PC-9 (cell line): ENCODE data around the gene ZNF286A. TPM values are rescaled to one million over a fixed set of nuclear protein-coding genes. Genes with fewer than 3 reads are reported as not detected.
"Not testable (repeated sequence)": the region's sequence is repeated elsewhere in the genome, so short reads cannot be mapped to it uniquely, and the experiment has no call there.

Experiments used
- Bru-seq: library from RNA; stranded (reverse); fragments of 400-500 nt; gene quantifications from one replicate; lab custom pipeline; 2021; lab: Mats Ljungman, UMichigan
- BruChase-seq, 2 experiments: library from RNA; stranded (reverse); fragments of 400-500 nt; gene quantifications; one replicate each; lab custom pipeline; 2021; lab: Mats Ljungman, UMichigan
- BruUV-seq: library from RNA; stranded (reverse); fragments of 400-500 nt; replicated peaks from 2 replicates; lab custom pipeline; 2021; lab: Mats Ljungman, UMichigan
- CTCF ChIA-PET: fragments of 300-600 bp; sonication (Branson Sonifier 250); formaldehyde crosslinking; loops from one replicate; lab custom pipeline; 2022; ENCODE audit warnings: antibody characterized with exemption; lab: Charles Lee
- POLR2A ChIA-PET: fragments of 300-600 bp; sonication (Branson Sonifier 250); formaldehyde crosslinking; loops from one replicate; lab custom pipeline; 2022; ENCODE audit warnings: antibody characterized with exemption; ENCODE audit not compliant: unreplicated experiment; lab: Charles Lee
- DNase-seq, 2 experiments: peaks; one replicate each; pipeline versions ENCODE4 v3.0.0 to v3.0.0-alpha.2; 2015 to 2022; ENCODE audit warnings: mixed read lengths in 1 of 2
- H2AFZ ChIP-seq: fragments of 200-600 bp; sonication (generic); 2 replicates; pipeline ENCODE4 v1.8.1; 2017; ENCODE audit warnings: antibody characterized with exemption
- H3F3A ChIP-seq: fragments of 200-600 bp; sonication (generic); 2 replicates; pipeline ENCODE4 v1.8.1; 2017; ENCODE audit warnings: antibody characterized with exemption, mild to moderate bottlenecking, low read depth; ENCODE audit not compliant: insufficient read depth
- H3K27ac ChIP-seq: fragments of 200-600 bp; sonication (generic); 2 replicates; pipeline ENCODE4 v1.6.1; 2016; ENCODE audit warnings: mixed run types
- H3K27me3 ChIP-seq: fragments of 200-600 bp; sonication (generic); 2 replicates; pipeline ENCODE4 v1.6.1; 2016; ENCODE audit warnings: low read depth, mixed run types; ENCODE audit not compliant: insufficient read depth
- H3K36me3 ChIP-seq: fragments of 200-600 bp; sonication (generic); 2 replicates; pipeline ENCODE4 v1.6.1; 2016; ENCODE audit warnings: low read depth, mixed run types
- H3K4me1 ChIP-seq: fragments of 200-600 bp; sonication (generic); replicated peaks from 2 replicates; pipeline ENCODE4 v1.6.1; 2016; ENCODE audit warnings: mixed run types; ENCODE audit not compliant: insufficient read depth
- H3K4me2 ChIP-seq: fragments of 200-600 bp; sonication (generic); 2 replicates; pipeline ENCODE4 v1.6.1; 2017; ENCODE audit warnings: mixed run types
- H3K4me3 ChIP-seq: fragments of 200-600 bp; sonication (generic); 2 replicates; pipeline ENCODE4 v1.6.1; 2016; ENCODE audit warnings: mixed run types
- H3K79me2 ChIP-seq: fragments of 200-600 bp; sonication (generic); 2 replicates; pipeline ENCODE4 v1.6.1; 2017; ENCODE audit warnings: low read depth, mixed run types
- H3K9me2 ChIP-seq: fragments of 200-600 bp; sonication (generic); 2 replicates; pipeline ENCODE4 v1.8.1; 2017; ENCODE audit warnings: mild to moderate bottlenecking; ENCODE audit not compliant: insufficient read depth
- H3K9me3 ChIP-seq: fragments of 200-600 bp; sonication (generic); 2 replicates; pipeline ENCODE4 v1.8.1; 2016; ENCODE audit warnings: low read depth; ENCODE audit not compliant: insufficient read depth
- H4K20me1 ChIP-seq: fragments of 200-600 bp; sonication (generic); 2 replicates; pipeline ENCODE4 v1.8.1; 2017; ENCODE audit not compliant: insufficient read depth
- EZH2 ChIP-seq: fragments of 200-600 bp; sonication (generic); IDR thresholded peaks from 2 replicates; pipeline ENCODE4 v1.8.0; 2017; ENCODE audit warnings: antibody characterized with exemption, low read depth
- intact Hi-C: fragments of 100-400 bp; cut with micrococcal nuclease; formaldehyde crosslinking; loops from one replicate; pipeline ENCODE4 v1.10.0; 2022; ENCODE audit not compliant: unreplicated experiment
- long read RNA-seq: library from polyadenylated mRNA; stranded (forward); transcript quantifications from one replicate; pipeline ENCODE4 v2.0.0, GENCODE V29; 2022
- total RNA-seq: library from RNA; stranded (reverse); gene quantifications from 2 replicates; pipeline ENCODE4 v1.2.3, GENCODE V29; 2021
- TF ChIP-seq, protein P1 (sequence below): fragments of 200-600 bp; sonication (generic); conservative IDR thresholded peaks from 2 replicates; pipeline ENCODE4 v1.6.1; 2017; ENCODE audit warnings: mixed run types, antibody characterized with exemption, mild to moderate bottlenecking, moderate library complexity

ZNF286A gene
- total RNA-seq = 65.9 and 66.1 TPM in 2 replicates
- percentile 93 among the genes with signal in this experiment for Bru-seq, nascent RNA
- BruChase-seq, experiment 1, labeled RNA remaining after a 2-hour chase = percentile 99 among the genes with signal in this experiment
- percentile 97 among the genes with signal in this experiment for BruChase-seq, experiment 2, labeled RNA remaining after a 6-hour chase
- long read RNA-seq, full-length matches to known transcripts = 14 of 23 reads
- long read RNA-seq, partial matches to known transcripts = 9 of 23 reads
- long read RNA-seq, other reads (novel, unspliced or antisense) = 0 of 23 reads

- H3K4me1 ChIP-seq, H3K27ac ChIP-seq, H4K20me1 ChIP-seq, H3K36me3 ChIP-seq, H3K9me2 ChIP-seq, H3K79me2 ChIP-seq, H3F3A ChIP-seq, H3K9me3 ChIP-seq, CTCF ChIA-PET, H3K27me3 ChIP-seq, BruUV-seq: not testable (repeated sequence)
- Histone ChIP-seq H2AFZ (peak within 1 kb of the TSS; percentile 43; the same call in 1 of the 2 replicates), H3K4me2 (peak within 1 kb of the TSS; percentile 72), H3K4me3 (peak within 1 kb of the TSS; percentile 54)
- DNase-seq = peak; percentile 94 to 99
- POLR2A ChIA-PET = interaction anchor here (0.6 to 1.7 kb wide), 5 partner anchors 40 to 464 kb away, joined by 3 to 13 read pairs (median 7); no protein-coding TSS in a partner anchor
- intact Hi-C loops = loop anchor here (5.0 kb wide), 1 partner anchor 42 kb away; no protein-coding TSS in a partner anchor
Observed at GRCh38 chr17:15699413-15699924, at the start of gene ZNF286A. Gene ZNF286A (plus strand): TSS chr17:15699752. CDS start chr17:15700330, 578 bp downstream.

DNA sequence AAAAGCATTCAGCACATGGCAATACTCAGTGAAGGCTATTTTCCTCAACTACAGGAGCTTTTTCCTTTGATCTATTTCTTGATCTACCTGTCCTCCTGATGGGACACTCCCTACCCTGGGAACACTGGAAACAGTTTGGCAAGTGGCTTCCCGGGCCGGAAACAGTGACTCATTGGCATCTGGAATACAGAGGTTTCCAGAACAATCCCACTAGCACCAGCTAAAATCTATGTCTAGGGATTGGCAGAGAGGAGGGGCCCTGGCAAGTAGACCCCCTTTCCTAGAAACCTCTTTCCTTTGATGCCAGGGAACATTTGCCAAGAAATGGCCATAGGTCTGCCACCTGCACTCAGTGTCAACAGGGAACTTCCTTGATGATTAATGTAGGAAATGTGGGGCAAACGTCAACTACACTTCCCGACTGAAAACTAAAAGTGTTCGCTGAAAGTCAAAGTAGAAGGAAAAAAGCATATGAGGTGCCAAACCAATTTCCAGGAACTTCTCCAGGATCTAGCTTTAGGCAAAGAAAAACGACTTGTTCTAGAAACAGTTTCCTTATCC, 49.6 kb upstream of the ZNF286A start:
- H3K9me2 ChIP-seq = no peaks in the 10 kb centered on the region
- intact Hi-C loops = loop anchor here (2.0 to 10.0 kb wide), 6 partner anchors 175 to 385 kb away; partner anchors contain the start of genes PMP22, TTC19 and ZSWIM7
- peak overlapping the region; percentile 83 for H3K4me2 ChIP-seq
- H3K27me3 ChIP-seq = no peaks in the 10 kb centered on the region
- peaks cover 5% of the 10 kb centered on the region for H3K36me3 ChIP-seq
- BruUV-seq = no TSS peak
- TF ChIP-seq, protein P1, sequence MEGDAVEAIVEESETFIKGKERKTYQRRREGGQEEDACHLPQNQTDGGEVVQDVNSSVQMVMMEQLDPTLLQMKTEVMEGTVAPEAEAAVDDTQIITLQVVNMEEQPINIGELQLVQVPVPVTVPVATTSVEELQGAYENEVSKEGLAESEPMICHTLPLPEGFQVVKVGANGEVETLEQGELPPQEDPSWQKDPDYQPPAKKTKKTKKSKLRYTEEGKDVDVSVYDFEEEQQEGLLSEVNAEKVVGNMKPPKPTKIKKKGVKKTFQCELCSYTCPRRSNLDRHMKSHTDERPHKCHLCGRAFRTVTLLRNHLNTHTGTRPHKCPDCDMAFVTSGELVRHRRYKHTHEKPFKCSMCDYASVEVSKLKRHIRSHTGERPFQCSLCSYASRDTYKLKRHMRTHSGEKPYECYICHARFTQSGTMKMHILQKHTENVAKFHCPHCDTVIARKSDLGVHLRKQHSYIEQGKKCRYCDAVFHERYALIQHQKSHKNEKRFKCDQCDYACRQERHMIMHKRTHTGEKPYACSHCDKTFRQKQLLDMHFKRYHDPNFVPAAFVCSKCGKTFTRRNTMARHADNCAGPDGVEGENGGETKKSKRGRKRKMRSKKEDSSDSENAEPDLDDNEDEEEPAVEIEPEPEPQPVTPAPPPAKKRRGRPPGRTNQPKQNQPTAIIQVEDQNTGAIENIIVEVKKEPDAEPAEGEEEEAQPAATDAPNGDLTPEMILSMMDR = no peak
- TF ChIP-seq EZH2 = no peak
- H3F3A ChIP-seq = peaks cover 46% of the 10 kb centered on the region
- H3K27ac ChIP-seq = peak overlapping the region; percentile 97
- peak overlapping the region; percentile 88 for H3K4me3 ChIP-seq
- peaks cover 38% of the 10 kb centered on the region for H3K4me1 ChIP-seq
- no peaks in the 10 kb centered on the region for H4K20me1 ChIP-seq
- no peak overlapping the region for H2AFZ ChIP-seq
- peaks cover 57% of the 10 kb centered on the region for H3K79me2 ChIP-seq
- peaks cover 4% of the 10 kb centered on the region; the same call in 1 of the 2 replicates for H3K9me3 ChIP-seq
- ChIA-PET CTCF (no interaction called here), POLR2A (interaction anchor here (0.6 to 0.8 kb wide), 4 partner anchors 10 to 703 kb away, joined by 3 to 11 read pairs (median 6); partner anchors contain the start of gene CENPV)
- peak; percentile 72 to 79 for DNase-seq

GRCh38 chr17:15650741-15651582, 48.6 kb upstream of the ZNF286A start:
- TSS peak; percentile 31 for BruUV-seq
- no peaks in the 10 kb centered on the region for H3K27me3 ChIP-seq
- peaks cover 4% of the 10 kb centered on the region; the same call in 1 of the 2 replicates for H3K9me3 ChIP-seq
- no peaks in the 10 kb centered on the region for H3K9me2 ChIP-seq
- DNase-seq = peak; percentile 45 to 50
- peak overlapping the region; percentile 88 for H3K4me3 ChIP-seq
- peak overlapping the region; percentile 97 for H3K27ac ChIP-seq
- H3K36me3 ChIP-seq = peaks cover 5% of the 10 kb centered on the region
- H3K79me2 ChIP-seq = peaks cover 50% of the 10 kb centered on the region
- peaks cover 38% of the 10 kb centered on the region for H3K4me1 ChIP-seq
- POLR2A ChIA-PET = interaction anchor here (0.6 to 1.3 kb wide), 6 partner anchors 9 to 395 kb away, joined by 3 to 10 read pairs (median 4); no protein-coding TSS in a partner anchor
- peaks cover 46% of the 10 kb centered on the region for H3F3A ChIP-seq
- H2AFZ ChIP-seq = no peak overlapping the region
- intact Hi-C loops = loop anchor here (1.0 to 10.0 kb wide), 7 partner anchors 8 to 386 kb away; partner anchors contain the start of genes PMP22, TTC19 and ZSWIM7
- H4K20me1 ChIP-seq = no peaks in the 10 kb centered on the region
- peak overlapping the region; percentile 83 for H3K4me2 ChIP-seq
- TF ChIP-seq, protein P1 = no peak
- TF ChIP-seq EZH2 = no peak
- CTCF ChIA-PET = no interaction called here
